Measurements from ENCODE around the gene EGR4.

EGR4 gene

GRCh38 chr2:73324126-73324725 lies 30.9 kb upstream of the EGR4 start:
- TF ChIP-seq, protein P1, sequence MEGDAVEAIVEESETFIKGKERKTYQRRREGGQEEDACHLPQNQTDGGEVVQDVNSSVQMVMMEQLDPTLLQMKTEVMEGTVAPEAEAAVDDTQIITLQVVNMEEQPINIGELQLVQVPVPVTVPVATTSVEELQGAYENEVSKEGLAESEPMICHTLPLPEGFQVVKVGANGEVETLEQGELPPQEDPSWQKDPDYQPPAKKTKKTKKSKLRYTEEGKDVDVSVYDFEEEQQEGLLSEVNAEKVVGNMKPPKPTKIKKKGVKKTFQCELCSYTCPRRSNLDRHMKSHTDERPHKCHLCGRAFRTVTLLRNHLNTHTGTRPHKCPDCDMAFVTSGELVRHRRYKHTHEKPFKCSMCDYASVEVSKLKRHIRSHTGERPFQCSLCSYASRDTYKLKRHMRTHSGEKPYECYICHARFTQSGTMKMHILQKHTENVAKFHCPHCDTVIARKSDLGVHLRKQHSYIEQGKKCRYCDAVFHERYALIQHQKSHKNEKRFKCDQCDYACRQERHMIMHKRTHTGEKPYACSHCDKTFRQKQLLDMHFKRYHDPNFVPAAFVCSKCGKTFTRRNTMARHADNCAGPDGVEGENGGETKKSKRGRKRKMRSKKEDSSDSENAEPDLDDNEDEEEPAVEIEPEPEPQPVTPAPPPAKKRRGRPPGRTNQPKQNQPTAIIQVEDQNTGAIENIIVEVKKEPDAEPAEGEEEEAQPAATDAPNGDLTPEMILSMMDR (conservative IDR thresholded peaks at IDR 0.05; ENCODE audit: control insufficient read depth, insufficient read depth, low read depth, low read length): no peak
- DNase-seq (ENCODE audit: low read depth): peak; percentile 2
- no peak overlapping the region for H3K4me3 ChIP-seq (ENCODE audit: control insufficient read depth, low read depth, low read length)

- no peak for DNase-seq (ENCODE audit: low read depth)
- TF ChIP-seq, protein P1 (conservative IDR thresholded peaks at IDR 0.05; ENCODE audit: control insufficient read depth, insufficient read depth, low read depth, low read length): no peak
- no peak overlapping the region for H3K4me3 ChIP-seq (ENCODE audit: control insufficient read depth, low read depth, low read length)
These were observed 30.2 kb upstream of the EGR4 start for GRCh38 chr2:73323551-73323950.

DNA sequence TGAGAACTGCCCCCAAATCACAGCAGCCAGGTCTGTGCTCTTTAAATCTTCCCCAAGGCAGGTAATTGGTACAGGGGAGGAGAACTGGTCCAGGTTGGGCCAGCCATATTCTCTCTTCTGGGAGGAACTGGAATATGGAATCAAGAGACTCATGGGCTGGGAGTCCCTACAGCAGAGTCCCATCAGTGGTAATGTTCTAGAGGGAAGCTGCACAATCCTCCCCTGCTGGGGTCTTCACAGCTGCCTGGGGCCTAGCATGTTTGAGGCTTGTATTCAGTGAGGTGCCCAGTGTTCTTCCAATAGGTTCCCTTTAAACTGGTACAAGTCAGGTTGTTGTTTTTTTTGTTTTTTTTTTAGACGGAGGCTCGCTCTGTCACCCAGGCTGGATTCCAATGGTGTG lies 21.1 kb upstream of the EGR4 start:
- no peak for DNase-seq (ENCODE audit: low read depth)
- no peak overlapping the region for H3K4me3 ChIP-seq (ENCODE audit: control insufficient read depth, low read depth, low read length)
- TF ChIP-seq, protein P1 (conservative IDR thresholded peaks at IDR 0.05; ENCODE audit: control insufficient read depth, insufficient read depth, low read depth, low read length): no peak

DNA sequence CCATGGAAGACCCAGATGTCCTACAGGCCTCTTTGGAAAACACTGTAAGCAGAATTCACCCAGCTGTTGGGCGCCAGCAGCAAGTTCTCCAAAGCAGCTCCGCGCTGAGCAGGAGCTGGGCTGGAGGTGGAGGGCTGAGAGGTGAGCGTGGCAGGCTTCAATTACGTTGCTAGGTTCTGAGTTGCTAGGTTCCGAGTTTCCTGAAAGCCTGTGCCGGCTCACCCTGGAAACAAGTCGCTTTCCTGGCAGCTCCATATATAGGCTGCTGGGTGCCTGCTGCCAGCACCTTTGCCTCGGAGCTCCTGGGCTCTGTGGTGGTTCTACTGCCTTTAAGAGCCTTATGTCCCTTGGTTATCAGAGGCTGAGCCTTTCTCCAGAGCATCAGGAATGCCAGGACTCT lies 14.4 kb upstream of the EGR4 start:
- TF ChIP-seq, protein P1 (conservative IDR thresholded peaks at IDR 0.05; ENCODE audit: control insufficient read depth, insufficient read depth, low read depth, low read length): no peak
- DNase-seq (ENCODE audit: low read depth): no peak
- H3K4me3 ChIP-seq (ENCODE audit: control insufficient read depth, low read depth, low read length): no peak overlapping the region

- DNase-seq (ENCODE audit: low read depth): no peak
- TF ChIP-seq, protein P1 (conservative IDR thresholded peaks at IDR 0.05; ENCODE audit: control insufficient read depth, insufficient read depth, low read depth, low read length): no peak
- no peak overlapping the region for H3K4me3 ChIP-seq (ENCODE audit: control insufficient read depth, low read depth, low read length)
These were observed 8.3 kb upstream of the EGR4 start for GRCh38 chr2:73301636-73302035.

GRCh38 chr2:73300926-73301325 lies 7.6 kb upstream of the EGR4 start:
- DNase-seq (ENCODE audit: low read depth): no peak
- H3K4me3 ChIP-seq (ENCODE audit: control insufficient read depth, low read depth, low read length): no peak overlapping the region
- TF ChIP-seq, protein P1 (conservative IDR thresholded peaks at IDR 0.05; ENCODE audit: control insufficient read depth, insufficient read depth, low read depth, low read length): no peak

- H3K4me3 ChIP-seq (ENCODE audit: control insufficient read depth, low read depth, low read length): no peak overlapping the region
- no peak for DNase-seq (ENCODE audit: low read depth)
- TF ChIP-seq, protein P1 (conservative IDR thresholded peaks at IDR 0.05; ENCODE audit: control insufficient read depth, insufficient read depth, low read depth, low read length): no peak
These were observed 4.2 kb upstream of the EGR4 start for GRCh38 chr2:73297586-73297985.

All from fibroblast of mammary gland (primary cell).